ENCODE results near the gene METTL25.

- TF ChIP-seq, protein P1, sequence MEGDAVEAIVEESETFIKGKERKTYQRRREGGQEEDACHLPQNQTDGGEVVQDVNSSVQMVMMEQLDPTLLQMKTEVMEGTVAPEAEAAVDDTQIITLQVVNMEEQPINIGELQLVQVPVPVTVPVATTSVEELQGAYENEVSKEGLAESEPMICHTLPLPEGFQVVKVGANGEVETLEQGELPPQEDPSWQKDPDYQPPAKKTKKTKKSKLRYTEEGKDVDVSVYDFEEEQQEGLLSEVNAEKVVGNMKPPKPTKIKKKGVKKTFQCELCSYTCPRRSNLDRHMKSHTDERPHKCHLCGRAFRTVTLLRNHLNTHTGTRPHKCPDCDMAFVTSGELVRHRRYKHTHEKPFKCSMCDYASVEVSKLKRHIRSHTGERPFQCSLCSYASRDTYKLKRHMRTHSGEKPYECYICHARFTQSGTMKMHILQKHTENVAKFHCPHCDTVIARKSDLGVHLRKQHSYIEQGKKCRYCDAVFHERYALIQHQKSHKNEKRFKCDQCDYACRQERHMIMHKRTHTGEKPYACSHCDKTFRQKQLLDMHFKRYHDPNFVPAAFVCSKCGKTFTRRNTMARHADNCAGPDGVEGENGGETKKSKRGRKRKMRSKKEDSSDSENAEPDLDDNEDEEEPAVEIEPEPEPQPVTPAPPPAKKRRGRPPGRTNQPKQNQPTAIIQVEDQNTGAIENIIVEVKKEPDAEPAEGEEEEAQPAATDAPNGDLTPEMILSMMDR (conservative IDR thresholded peaks at IDR 0.05; ENCODE audit: low read length), result no peak
- TF ChIP-seq EZH2phosphoT487 (IDR thresholded peaks at IDR 0.05; ENCODE audit: borderline replicate concordance), result no peak
These were observed 30.5 kb upstream of the METTL25 start for GRCh38 chr12:82327861-82328260.

All from Loucy (cell line).